Ovary (tissue), 9 donors: Measurements from ENCODE around the gene NAALADL2. TPM values are rescaled to one million over a fixed set of nuclear protein-coding genes. Genes with fewer than 3 reads are reported as not detected.
"Not testable (repeated sequence)": the region's sequence is repeated elsewhere in the genome, so short reads cannot be mapped to it uniquely, and the experiment has no call there.

Experiments
- DNase-seq, 5 donors: peaks; one replicate each; pipeline ENCODE4 v3.0.0-alpha.2; 2019 to 2020
- H3K27ac ChIP-seq, 2 donors: fragments of 200-600 bp; one replicate each; pipeline versions ENCODE4 v1.5.1 to v1.8.0; 2019 to 2022
- H3K27me3 ChIP-seq: fragments of 200-600 bp; one replicate; pipeline ENCODE4 v1.8.0; 2022
- H3K36me3 ChIP-seq: fragments of 200-600 bp; sonication (generic); one replicate; pipeline ENCODE4 v1.5.1; 2019
- H3K4me1 ChIP-seq: one replicate; pipeline ENCODE4 v1.8.1; 2013; ENCODE audit warnings: mild to moderate bottlenecking, moderate library complexity; ENCODE audit not compliant: insufficient read depth
- H3K4me3 ChIP-seq: fragments of 200-600 bp; sonication (generic); one replicate; pipeline ENCODE4 v1.5.1; 2017
- H3K9me3 ChIP-seq, 2 donors: fragments of 200-600 bp in 1 of 2; sonication (generic) in 1 of 2; one replicate each; pipeline versions ENCODE4 v1.5.1 to v1.8.1; 2013 to 2019; ENCODE audit warnings: mild to moderate bottlenecking in 1 of 2, moderate library complexity in 1 of 2
- CTCF ChIP-seq, 3 donors: fragments of 450-650 bp in 2 of 3; fragments of 200-600 bp in 1 of 3; IDR thresholded peaks; one replicate each; pipeline versions ENCODE4 v1.5.1 to v1.8.0; 2016 to 2022; ENCODE audit warnings: antibody characterized with exemption in 3 of 3, mild to moderate bottlenecking in 1 of 3
- EP300 ChIP-seq: sonication (generic); formaldehyde crosslinking; IDR thresholded peaks from one replicate; pipeline ENCODE4 v1.6.1; 2017; ENCODE audit warnings: antibody characterized with exemption
- POLR2A ChIP-seq: fragments of 450-650 bp; IDR thresholded peaks from one replicate; pipeline ENCODE4 v1.6.1; 2017; ENCODE audit warnings: antibody characterized with exemption, mild to moderate bottlenecking, moderate library complexity
- WGBS, 3 donors: extraction: QIAGEN DNeasy Blood & Tissue Kit in 1 of 3; methylation state at CpG; one replicate each; pipeline versions ENCODE4 v1.1.5 to v1.1.7; 2013 to 2017; 5-methylcytosine and 5-hydroxymethylcytosine counted together
- intact Hi-C, 4 donors: fragments of 100-400 bp; cut with DNase I; formaldehyde crosslinking; loops; one replicate each; pipeline versions ENCODE4 v1.11.0 to v1.15.1; 2022 to 2023
- polyA plus RNA-seq, 2 donors: library from polyadenylated mRNA; stranded (reverse); fragments of 200-250 nt in 1 of 2; fragments of 350-450 nt in 1 of 2; fragmentation: Illumina TruSeq in 1 of 2; extraction: RNeasy Lipid Tissue Mini Kit (QIAGEN cat#74804) in 1 of 2; gene quantifications; one replicate each; pipeline ENCODE4 v1.2.3, GENCODE V29; 2013 to 2014
- total RNA-seq, 7 donors: library from RNA; depleted of rRNA in 2 of 7; stranded (reverse); fragments of >200 nt in 2 of 7; fragmentation: NEBNext Ultra II Directional in 3 of 7; extraction: Animal tissue kit (Norgen Biotek cat#: 25700) in 3 of 7; gene quantifications; one replicate each; pipeline versions ENCODE4 v1.1.0 to v1.2.4, GENCODE V29; 2016 to 2023
- donor health status: DM: no; HTN: no; CAD: no; lungs with moderate emphysema.
- donor health status: DM: no; HTN: no; CAD: no.
- donor health status: Bipolar disorder and iron deficiency.
- donor health status: DM: yes; HTN: yes; CAD: no.
- donor health status: DM: no; HTN: no; CAD: no.
- donor health status: DM: yes; HTN: yes; CAD: no.

NAALADL2 gene
- total and polyA plus RNA-seq, 9 donors = 2.3 to 29.3 (median 15.2) TPM

GRCh38 chr3:175798326-175798725, 939.2 kb downstream of the NAALADL2 start:
- Histone ChIP-seq H3K9me3 (no peaks in the 10 kb centered on the region), H3K4me3 (no peak overlapping the region), H3K27me3 (no peaks in the 10 kb centered on the region), H3K4me1 (no peaks in the 10 kb centered on the region), H3K27ac (no peak overlapping the region), H3K36me3 (no peaks in the 10 kb centered on the region)
- TF ChIP-seq CTCF (IDR thresholded peaks at IDR 0.05) (no peak), POLR2A (no peak), EP300 (no peak)
- no peak for DNase-seq
- intact Hi-C loops = no loop called here

GRCh38 chr3:175805825-175806224, 946.7 kb downstream of the NAALADL2 start:
- intact Hi-C loops = no loop called here
- Histone ChIP-seq H3K36me3 (no peaks in the 10 kb centered on the region), H3K27me3 (no peaks in the 10 kb centered on the region), H3K9me3 (no peaks in the 10 kb centered on the region), H3K4me3 (no peak overlapping the region), H3K4me1 (no peaks in the 10 kb centered on the region), H3K27ac (no peak overlapping the region)
- WGBS, 3 donors = 58 to 65% (median 61%) methylated on average over 2 of the region's 2 CpGs
- TF ChIP-seq EP300 (no peak), CTCF (IDR thresholded peaks at IDR 0.05) (no peak), POLR2A (no peak)
- no peak for DNase-seq

- Histone ChIP-seq H3K9me3 (no peaks in the 10 kb centered on the region), H3K27ac (no peak overlapping the region), H3K36me3 (no peaks in the 10 kb centered on the region), H3K27me3 (no peaks in the 10 kb centered on the region), H3K4me3 (no peak overlapping the region), H3K4me1 (no peaks in the 10 kb centered on the region)
- TF ChIP-seq POLR2A = no peak
- TF ChIP-seq EP300 = no peak
- no peak for TF ChIP-seq CTCF (IDR thresholded peaks at IDR 0.05)
- intact Hi-C loops = no loop called here
- DNase-seq = no peak
- 83 to 93% (median 93%) methylated on average over 1 of the region's 1 CpG for WGBS, 3 donors
These were observed 948.0 kb downstream of the NAALADL2 start for GRCh38 chr3:175807175-175807574.

- TF ChIP-seq CTCF (IDR thresholded peaks at IDR 0.05) (no peak), POLR2A (no peak), EP300 (no peak)
- no peak overlapping the region for H3K4me3 ChIP-seq
- no peaks in the 10 kb centered on the region for H3K9me3 ChIP-seq
- H3K27ac ChIP-seq = no peak overlapping the region
- H3K4me1 ChIP-seq = no peaks in the 10 kb centered on the region
- intact Hi-C loops = no loop called here
- WGBS, 3 donors = 85 to 93% (median 92%) methylated on average over 3 of the region's 3 CpGs
- no peak for DNase-seq
- no peaks in the 10 kb centered on the region for H3K27me3 ChIP-seq
- H3K36me3 ChIP-seq = no peaks in the 10 kb centered on the region
These were observed 959.8 kb downstream of the NAALADL2 start for GRCh38 chr3:175818811-175819464.

- intact Hi-C loops, H3K4me3 ChIP-seq, DNase-seq, H3K27me3 ChIP-seq, H3K4me1 ChIP-seq, H3K36me3 ChIP-seq, H3K27ac ChIP-seq, H3K9me3 ChIP-seq: not testable (repeated sequence)
- 87 to 93% (median 89%) methylated on average over 7 of the region's 7 CpGs for WGBS, 3 donors
These were observed 963.8 kb downstream of the NAALADL2 start for GRCh38 chr3:175822766-175823491.

GRCh38 chr3:175825016-175825580, 966.0 kb downstream of the NAALADL2 start:
- 91 to 98% (median 93%) methylated on average over 6 of the region's 6 CpGs for WGBS, 3 donors
- H3K4me1 ChIP-seq, H3K27ac ChIP-seq, H3K27me3 ChIP-seq, H3K4me3 ChIP-seq, intact Hi-C loops, H3K36me3 ChIP-seq, H3K9me3 ChIP-seq, DNase-seq: not testable (repeated sequence)
